Measurements from ENCODE around the gene PTCRA.
A peak's percentile ranks its signal among the peaks of the same experiment; 100 is the strongest.
"Not testable (repeated sequence)": the region's sequence is repeated elsewhere in the genome, so short reads cannot be mapped to it uniquely, and the experiment has no call there.

PTCRA gene

DNA sequence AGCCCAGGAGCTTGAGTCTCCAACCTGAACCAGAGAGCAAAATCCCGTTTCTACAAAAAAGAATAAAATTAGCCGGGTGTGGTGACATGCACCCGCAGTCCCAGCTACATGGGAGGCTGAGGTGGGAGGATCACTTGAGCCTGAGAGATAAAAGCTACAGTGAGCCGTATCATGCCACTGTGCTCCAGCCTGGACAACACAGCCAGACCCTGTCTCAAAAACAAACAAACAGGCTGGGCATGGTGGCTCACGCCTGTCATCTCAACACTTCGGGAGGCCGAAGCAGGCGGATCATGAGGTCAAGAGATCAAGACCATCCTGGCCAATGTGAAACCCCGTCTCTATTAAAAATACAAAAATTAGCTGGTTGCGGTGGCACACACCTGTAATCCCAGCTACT, 11.4 kb upstream of the PTCRA start:
- no peak for DNase-seq (ENCODE audit: low spot score)

DNA sequence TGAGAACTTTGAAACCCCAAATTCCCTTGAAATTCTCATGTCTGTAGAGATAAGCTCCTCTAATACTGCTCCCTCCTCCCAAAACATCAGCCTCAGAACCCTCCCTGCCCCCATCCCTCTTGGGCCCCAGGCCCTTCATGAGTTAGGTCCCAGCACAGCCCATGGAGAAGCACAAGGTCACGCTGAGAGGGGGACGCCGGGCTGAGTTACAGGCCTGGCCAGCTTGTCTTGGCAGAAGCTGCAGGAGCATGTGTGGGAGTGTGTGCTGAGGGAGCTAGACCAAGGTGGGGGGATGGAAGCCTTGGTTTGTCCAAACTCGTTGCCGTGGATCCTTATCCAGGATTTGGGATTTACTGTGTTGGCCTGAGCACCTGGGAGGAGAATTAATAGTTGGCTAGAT, 8.5 kb upstream of the PTCRA start:
- no peak for DNase-seq (ENCODE audit: low spot score)

DNA sequence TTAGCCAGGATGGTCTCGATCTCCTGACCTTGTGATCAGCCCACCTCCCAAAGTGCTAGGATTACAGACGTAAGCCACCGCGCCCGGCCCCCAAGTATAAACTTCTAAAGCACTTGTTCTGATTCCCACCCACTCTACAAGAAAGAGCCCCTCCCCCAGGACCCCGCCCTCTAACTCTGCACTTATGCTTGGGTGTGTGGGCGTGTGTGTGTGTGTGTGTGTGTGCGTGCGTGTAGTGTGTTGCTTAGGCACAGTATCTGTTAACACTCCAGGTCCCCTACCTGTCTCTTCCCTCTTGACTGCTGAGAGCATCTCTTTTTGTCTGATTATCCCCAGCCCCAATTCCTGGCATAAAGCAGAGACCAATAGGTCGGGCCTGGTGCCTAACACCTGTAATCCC, 6.0 kb upstream of the PTCRA start:
- no peak for DNase-seq (ENCODE audit: low spot score)

DNA sequence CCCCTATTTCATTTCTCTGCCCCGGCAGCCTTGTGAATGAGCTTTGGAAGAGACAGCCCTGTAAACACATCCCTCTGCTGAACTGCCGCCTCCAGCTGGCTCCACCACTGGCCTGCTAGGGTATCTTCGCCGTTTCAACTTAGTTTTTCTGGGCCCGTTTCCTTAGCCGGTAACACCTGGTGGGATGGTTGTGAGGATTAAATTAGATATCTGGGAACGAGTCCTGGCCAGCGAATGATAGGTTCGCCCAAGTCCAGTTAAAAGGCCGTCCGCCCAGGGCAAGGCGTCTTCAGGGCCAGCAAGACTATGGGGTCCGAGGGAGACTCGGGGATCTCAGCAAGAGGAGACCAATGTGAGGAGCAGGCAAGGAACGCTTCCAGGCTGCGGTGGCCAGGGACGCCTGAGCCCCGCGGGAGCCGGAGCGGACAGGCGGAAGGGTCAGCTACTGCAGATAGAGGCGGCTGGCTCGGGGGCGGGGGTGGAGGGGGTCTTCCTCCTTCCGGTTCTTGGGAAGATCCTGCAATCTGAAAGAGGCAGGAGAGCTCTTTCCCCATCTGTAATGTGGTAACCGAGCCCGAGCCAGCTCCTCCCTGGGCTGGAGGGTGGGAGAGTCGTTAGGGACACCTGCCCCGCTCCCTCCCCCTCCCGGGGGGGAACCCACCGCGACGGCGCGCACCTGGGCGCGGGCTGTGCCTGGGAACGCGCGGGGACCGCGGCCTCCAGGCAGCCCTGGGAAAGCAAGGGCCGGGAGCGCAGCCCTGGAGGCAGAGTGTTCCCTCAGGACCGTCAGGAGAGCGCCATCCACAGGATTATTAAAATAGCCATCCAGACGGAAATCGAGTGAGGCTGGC, 4.5 kb upstream of the PTCRA start:
- no peak for DNase-seq (ENCODE audit: low spot score)

DNA sequence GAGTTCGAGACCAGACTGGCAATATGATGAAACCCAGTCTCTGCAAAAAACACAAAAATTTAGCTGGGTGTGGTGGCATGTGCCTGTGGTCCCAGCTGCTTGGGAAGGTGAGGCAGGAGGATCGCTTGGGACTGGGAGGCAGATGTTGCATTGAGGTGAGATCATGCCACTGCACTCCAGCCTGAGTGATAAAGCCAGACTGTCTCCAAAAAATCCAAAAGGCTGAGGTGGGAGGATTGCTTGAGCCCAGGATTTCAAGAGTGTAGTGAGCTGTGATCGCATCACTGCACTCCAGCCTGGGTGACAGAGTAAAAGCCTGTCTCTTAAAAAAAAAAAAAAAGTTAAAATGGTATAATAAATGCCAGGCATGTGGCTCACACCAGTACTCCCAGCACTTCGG, 1.3 kb upstream of the PTCRA start:
- DNase-seq (ENCODE audit: low spot score): no peak

DNA sequence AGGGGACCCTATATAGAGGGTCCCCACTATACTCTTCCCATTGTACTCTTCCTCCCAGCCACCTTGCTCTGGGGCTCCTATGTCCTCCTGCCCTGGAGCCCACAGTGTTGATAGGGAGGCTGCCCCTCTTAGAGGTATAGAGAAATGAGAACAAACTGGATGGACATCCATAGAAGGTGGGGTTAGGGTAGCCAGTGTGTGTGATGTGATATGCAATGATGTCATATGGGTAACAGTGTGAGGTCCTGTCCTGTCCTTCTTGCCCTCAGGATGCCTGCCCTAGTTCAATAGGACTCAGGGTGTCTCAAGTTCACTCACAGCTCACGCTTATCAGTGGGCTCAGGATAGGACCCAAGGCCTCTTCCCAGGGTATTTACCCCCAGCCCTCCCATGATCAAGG, 435 bp downstream of the PTCRA start:
- DNase-seq (ENCODE audit: low spot score): no peak

DNA sequence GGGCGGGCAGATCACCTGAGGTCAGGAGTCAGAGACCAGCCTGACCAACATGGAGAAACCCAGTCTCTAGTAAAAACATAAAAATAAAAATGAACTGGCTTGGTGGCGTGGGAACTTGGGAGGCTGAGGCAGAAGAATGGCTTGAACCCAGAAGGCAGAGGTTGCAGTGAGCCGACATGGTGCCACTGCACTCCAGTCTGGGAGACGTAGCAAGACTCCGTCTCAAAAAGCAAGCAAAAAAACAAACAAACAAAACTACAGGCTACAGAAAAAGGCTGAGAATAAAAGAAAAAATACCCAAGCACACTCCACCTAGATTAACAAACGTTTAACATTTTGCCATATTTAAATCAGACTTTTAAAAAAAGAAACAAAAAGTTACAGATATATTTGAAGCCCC, 5.9 kb downstream of the PTCRA start:
- DNase-seq (ENCODE audit: low spot score): no peak

DNA sequence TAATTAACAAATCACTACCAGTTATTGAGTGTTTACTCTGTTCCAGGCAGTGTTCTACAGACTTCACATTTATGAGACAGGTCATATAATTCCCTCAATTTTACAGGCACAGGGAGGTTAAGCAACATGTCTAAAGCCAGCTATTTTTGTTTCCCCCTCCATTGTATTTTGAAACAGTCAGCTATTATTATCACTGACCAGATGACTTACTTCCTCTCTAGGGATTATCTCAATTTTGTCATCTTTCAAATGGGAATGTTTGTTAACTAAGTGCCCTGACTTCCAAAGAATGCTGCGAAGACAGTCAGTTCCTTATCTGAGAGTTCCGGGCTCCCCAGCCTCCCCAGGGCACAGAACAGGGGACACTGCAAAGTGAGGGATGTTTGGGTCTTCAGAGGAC, 7.8 kb downstream of the PTCRA start:
- no peak for DNase-seq (ENCODE audit: low spot score)

DNA sequence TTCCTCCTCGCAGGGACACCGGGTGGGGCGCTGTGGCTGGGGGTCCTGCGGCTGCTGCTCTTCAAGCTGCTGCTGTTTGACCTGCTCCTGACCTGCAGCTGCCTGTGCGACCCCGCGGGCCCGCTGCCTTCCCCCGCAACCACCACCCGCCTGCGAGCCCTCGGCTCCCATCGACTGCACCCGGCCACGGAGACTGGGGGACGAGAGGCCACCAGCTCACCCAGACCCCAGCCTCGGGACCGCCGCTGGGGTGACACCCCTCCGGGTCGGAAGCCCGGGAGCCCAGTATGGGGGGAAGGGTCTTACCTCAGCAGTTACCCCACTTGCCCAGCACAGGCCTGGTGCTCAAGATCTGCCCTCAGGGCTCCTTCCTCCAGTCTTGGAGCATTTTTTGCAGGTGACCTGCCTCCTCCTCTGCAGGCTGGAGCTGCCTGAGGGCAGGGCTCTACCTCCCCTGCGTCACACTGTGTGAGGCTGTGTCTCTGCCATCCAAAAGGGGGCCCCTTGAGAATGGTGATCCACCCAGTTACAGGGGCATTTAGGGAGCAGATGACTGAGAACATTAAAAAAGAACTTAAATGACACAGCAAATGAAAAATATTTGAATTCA, 9.5 kb downstream of the PTCRA start:
- no peak for DNase-seq (ENCODE audit: low spot score)

DNA sequence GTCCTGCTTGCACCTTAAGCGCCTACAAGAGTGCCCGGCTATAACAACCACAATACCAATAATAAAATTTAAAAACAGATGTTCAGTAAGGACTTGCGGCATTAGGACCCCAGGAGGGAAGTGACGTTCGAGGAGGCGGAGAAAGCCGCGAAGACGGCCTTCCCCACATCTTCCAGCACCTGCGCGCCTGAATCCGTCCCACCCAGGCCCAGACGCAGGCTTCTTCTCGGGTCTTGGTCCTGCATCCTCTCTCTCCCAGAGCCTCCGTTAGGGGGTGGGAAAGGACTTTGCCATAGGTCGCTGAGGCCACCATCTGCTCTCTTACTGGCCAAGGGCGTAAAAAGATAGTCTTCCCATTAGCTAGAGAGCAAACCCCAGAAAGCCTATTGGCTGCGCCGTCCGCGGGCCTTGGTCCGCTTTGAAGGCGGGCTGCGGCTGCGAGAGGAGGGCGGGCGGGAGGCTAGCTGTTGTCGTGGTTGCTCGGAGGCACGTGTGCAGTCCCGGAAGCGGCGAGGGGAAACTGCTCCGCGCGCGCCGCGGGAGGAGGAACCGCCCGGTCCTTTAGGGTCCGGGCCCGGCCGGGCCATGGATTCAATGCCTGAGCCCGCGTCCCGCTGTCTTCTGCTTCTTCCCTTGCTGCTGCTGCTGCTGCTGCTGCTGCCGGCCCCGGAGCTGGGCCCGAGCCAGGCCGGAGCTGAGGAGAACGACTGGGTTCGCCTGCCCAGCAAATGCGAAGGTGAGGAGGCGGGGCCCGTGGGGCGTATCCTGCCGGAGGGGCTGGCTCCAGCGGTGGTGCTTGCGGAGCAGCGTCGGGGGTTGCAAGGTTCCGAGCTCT, 13.3 kb downstream of the PTCRA start, which contains the start of gene CNPY3:
TSS of gene CNPY3 (plus strand) at position 495 of the 835 bp plus-strand sequence. CDS start at position 586, 91 bp downstream.
- peak; percentile 96 for DNase-seq (ENCODE audit: low spot score)

DNA sequence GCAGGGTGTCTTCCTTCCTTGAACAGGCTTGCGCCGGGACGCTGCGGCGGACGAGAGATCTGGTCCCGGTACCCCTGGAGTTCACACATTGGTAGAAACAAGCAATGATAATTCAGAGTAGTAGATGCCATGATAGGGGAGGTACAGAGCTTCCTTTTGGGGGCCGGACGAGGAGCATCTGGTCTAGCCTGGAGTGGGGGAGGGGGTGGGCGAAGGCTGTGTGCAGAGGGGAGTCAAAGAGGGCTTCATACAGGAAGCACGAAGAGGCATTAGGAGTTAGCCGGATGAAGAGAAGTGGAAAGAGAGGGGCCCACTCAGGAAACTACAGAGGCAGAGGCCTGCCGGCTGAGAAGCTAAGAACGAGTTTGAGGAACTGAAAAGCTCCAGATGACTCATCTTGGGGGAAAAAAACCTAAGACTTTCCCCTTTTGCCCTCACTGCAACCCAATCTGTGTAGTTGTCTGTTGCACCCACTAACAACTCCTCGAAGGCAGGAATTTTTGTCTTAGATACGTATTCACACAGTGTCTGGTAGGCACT, 14.0 kb downstream of the PTCRA start:
- DNase-seq (ENCODE audit: low spot score): peak; percentile 75

DNA sequence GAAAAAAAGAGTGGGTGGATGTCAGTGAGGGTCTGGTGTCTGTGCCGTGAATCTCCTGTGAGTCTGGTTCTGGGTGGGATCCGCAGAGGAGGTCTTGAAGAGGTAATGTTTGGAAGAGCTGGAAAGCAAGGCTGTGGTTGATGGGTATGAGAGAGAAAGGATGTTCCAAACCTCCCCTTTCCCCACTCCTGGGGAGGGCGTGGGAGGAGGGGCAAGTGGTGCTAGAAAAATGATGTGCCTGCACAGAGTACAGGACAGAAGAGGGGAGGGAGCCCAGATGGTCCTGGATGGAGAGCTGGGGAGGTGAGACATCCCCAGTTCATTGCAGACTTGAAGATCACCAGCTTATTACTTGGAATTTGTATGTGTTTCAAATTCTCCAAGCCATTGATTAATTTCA, 16.6 kb downstream of the PTCRA start:
- no peak for DNase-seq (ENCODE audit: low spot score)

DNA sequence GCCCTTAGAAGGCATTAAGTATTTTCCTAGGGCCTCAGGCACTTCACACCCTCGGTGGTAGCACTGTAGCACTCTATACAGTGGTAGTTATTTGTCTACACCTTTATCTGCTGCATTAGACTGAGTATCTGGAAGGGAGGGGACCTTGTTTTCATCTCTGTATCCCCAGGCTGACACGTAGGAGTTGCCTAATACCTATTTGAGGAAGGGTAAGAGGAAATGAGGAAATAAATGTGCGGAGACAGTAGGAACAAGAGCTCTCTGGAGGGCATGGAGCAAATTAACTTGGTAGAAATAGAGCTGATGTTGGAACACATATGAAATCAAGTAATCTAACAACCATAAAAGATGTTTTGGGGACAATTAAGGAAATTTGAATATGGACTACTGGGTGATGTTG, 17.4 kb downstream of the PTCRA start:
- no peak for DNase-seq (ENCODE audit: low spot score)

DNA sequence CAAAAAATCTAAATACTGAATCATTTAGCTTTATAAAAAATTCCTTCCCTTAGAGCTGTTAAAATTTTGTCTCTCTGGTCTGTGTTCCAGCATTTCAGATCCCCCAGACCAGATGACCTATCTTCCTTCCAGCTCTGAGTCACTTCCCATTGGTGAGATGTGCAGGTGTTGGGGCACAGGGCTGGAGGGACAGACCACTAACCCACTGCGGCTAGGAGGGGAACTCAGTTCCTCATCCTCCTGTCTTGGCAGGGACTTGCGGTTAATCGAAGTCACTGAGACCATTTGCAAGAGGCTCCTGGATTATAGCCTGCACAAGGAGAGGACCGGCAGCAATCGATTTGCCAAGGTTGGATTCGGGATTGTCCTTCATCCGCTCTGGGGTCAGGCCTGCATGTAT, 19.5 kb downstream of the PTCRA start:
- DNase-seq (ENCODE audit: low spot score): no peak

DNA sequence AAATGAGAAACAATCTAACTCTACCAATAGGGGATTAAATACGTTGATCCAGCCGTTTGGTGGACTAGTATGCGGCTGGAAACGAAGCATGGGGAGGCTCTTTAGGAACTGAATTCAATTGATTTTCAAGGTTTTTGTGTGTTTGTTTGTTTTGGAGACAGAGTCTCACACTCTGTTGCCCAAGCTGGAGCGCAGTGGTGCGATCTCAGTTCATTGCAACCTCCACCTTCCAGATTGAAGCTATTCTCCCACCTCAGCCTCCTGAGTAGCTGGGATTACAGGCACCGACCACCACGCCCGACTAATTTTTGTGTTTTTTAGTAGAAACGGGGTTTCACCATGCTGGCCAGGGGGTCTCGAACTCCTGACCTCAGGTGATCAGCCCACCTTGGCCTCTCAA, 20.5 kb downstream of the PTCRA start:
- DNase-seq (ENCODE audit: low spot score): no peak

DNA sequence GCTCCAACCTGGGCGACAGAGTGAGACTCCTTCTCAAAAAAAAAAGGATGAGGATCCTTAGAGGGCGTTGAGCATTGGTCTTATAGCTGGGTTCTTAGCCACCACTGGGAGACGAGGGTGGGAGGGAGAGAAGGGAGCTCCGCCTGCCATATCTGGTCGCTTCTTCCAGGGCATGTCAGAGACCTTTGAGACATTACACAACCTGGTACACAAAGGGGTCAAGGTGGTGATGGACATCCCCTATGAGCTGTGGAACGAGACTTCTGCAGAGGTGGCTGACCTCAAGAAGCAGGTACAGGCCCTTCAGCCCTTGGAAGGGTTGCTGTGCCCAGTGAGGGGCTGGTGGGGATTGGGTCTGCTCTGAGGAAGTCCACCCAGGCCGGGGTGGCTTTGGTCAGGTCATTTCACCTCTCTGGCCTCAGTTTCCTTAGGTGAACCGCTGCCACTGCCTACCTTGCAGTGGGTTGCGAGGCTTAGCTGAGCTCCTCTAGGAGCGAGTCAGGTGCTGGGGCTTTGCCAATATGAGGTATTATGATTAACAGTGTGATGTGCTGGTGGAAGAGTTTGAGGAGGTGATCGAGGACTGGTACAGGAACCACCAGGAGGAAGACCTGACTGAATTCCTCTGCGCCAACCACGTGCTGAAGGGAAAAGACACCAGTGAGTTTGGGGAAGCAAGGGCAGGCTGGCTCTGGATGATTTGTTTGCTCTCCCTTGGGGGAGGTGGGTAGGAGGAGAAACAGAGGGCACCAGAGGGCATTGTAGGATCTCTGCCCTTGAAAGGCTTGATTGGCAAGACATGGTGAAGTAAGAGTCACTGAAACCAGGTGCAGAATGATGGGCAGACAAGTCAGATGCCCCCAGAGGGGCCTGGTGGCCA, 21.9 kb downstream of the PTCRA start:
- DNase-seq (ENCODE audit: low spot score): no peak

DNA sequence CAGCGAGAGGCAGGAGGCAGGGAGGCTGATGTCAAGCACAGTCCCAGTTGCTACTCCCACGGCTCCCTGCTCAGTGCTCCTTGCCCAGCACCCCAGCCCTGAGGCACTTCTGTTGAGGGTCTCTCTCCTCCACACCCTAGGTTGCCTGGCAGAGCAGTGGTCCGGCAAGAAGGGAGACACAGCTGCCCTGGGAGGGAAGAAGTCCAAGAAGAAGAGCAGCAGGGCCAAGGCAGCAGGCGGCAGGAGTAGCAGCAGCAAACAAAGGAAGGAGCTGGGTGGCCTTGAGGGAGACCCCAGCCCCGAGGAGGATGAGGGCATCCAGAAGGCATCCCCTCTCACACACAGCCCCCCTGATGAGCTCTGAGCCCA, 22.6 kb downstream of the PTCRA start:
- no peak for DNase-seq (ENCODE audit: low spot score)

DNA sequence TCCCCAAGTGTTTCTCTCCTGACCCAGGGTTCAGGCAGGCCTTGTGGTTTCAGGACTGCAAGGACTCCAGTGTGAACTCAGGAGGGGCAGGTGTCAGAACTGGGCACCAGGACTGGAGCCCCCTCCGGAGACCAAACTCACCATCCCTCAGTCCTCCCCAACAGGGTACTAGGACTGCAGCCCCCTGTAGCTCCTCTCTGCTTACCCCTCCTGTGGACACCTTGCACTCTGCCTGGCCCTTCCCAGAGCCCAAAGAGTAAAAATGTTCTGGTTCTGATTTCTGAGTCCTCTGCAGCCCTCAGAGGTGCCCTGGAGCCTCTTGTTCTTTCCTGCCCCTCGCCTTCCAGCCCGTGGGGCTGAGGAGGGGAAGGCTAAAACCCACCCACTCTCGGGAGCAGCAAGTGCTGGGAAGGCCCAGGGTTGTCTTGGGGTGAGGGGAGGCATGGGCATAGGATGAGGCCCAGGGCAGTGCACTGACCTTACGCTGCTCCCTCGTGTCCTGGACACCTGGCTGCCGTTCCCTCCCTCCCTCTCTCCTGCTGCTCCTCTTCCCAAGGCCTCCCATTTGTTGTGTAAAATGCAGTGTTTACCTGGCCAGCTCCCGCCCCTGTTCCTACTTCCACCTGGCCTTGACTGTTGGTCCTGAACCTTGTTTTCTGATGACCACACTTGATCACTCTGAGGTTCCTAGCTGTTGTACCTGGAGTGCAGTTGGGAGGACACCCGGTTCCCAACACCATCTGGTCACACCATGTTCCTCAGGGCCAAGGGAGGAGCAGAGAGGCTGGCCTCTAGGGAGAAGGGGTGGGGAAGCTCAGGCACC, 23.3 kb downstream of the PTCRA start:
- DNase-seq (ENCODE audit: low spot score): no peak

DNA sequence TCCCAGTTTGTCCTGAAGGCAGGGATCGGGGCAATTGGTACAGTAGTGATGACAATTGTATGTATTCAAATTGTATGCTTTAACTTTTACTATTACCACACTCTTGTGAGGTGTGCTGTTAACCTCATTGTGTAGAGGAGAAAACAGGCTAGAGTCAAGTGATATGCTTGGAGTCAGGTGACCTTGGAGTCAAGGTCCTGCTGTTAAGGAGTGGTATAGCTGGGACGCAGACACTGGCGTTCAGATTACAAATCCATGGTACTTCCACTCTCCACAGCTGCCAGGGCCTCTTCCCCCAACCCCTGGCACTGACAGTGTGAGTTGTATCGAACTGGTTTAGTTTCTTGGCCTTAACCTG, 23.9 kb downstream of the PTCRA start:
- no peak for DNase-seq (ENCODE audit: low spot score)

DNA sequence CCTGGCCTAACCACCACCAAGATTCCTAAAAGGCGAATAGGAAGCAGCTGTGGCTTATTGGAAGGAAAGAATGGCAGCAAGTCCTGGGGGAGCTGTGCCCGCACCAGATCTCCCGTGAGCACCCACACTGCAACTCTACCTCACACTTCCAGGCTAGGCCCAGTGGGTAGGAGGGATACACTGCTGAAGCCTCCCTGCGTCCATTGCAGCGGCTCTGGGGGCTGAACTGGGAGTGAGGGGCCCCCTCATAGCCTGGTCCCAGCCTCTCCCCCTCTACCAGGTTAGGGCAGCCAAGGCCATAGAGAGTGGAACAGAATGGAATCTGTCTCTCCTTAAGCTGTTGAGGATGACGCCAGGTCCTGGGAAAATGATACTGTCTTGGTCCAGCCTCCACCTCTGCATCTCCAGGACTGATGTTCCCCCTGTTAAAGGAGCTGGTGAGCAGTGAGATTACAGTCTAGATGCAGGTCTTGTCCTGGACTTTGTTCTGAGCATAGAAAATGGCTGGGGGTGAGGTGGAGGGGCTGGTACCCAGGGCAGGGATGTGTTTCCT, 24.7 kb downstream of the PTCRA start:
- no peak for DNase-seq (ENCODE audit: low spot score)

DNA sequence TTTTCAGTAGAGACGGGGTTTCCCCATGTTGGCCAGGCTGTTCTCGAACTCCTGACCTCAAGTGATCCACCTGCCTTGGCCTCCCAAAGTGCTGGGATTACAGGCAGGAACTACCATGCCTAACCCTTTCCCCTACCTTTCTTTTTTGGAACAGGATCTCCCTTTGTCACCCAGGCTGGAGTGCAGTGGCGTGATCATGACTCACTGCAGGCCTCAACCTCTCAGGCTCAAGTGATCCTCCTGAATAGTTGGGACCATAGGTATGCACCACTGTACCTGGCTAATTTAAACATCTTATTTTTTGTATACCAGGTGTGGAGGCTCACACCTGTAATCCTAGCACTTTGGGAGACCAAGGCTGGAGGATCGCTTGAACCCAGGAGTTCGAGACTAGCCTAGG, 25.5 kb downstream of the PTCRA start:
- DNase-seq (ENCODE audit: low spot score): not testable (repeated sequence)
